HEK293 (cell line): ENCODE data around the gene CEP104.
"Not testable (repeated sequence)": the region's sequence is repeated elsewhere in the genome, so short reads cannot be mapped to it uniquely, and the experiment has no call there.

Experiments used
- CTCF ChIP-seq: fragments of 450-650 bp; formaldehyde crosslinking; IDR thresholded peaks from 2 replicates; pipeline ENCODE4 v1.5.1; 2016; ENCODE audit warnings: missing biosample characterization, missing genetic modification characterization
- HOXA7 ChIP-seq: sonication (generic); formaldehyde crosslinking; IDR thresholded peaks from 2 replicates; pipeline ENCODE4 v1.8.1; 2022; ENCODE audit warnings: missing genetic modification reagents, borderline replicate concordance
- KLF16 ChIP-seq: fragments of 450-650 bp; formaldehyde crosslinking; IDR thresholded peaks from 2 replicates; pipeline ENCODE4 v1.5.1; 2017; ENCODE audit warnings: missing biosample characterization, missing genetic modification characterization
- TCF7L2 ChIP-seq: IDR thresholded peaks from 2 replicates; pipeline ENCODE4 v1.6.1; 2011; ENCODE audit warnings: low read depth, mild to moderate bottlenecking, inconsistent platforms, low read length, moderate library complexity, borderline replicate concordance
- ZFP3 ChIP-seq: fragments of 450-650 bp; formaldehyde crosslinking; IDR thresholded peaks from 2 replicates; pipeline ENCODE4 v1.5.1; 2016; ENCODE audit warnings: low read depth, missing biosample characterization, missing genetic modification characterization
- ZNF416 ChIP-seq: fragments of 450-650 bp; formaldehyde crosslinking; IDR thresholded peaks from 2 replicates; pipeline ENCODE4 v1.5.1; 2016; ENCODE audit warnings: missing biosample characterization, missing genetic modification characterization
- ZNF530 ChIP-seq: fragments of 450-650 bp; formaldehyde crosslinking; IDR thresholded peaks from 2 replicates; pipeline ENCODE4 v1.5.1; 2016; ENCODE audit warnings: low read depth, missing biosample characterization, missing genetic modification characterization
- ZNF544 ChIP-seq: fragments of 450-650 bp; formaldehyde crosslinking; IDR thresholded peaks from 2 replicates; pipeline ENCODE4 v1.5.0; 2017; ENCODE audit warnings: missing biosample characterization, missing genetic modification characterization
- ZNF558 ChIP-seq: fragments of 450-650 bp; formaldehyde crosslinking; IDR thresholded peaks from 2 replicates; pipeline ENCODE4 v1.5.1; 2016; ENCODE audit warnings: missing biosample characterization, missing genetic modification characterization
- ZNF658 ChIP-seq: fragments of 450-650 bp; formaldehyde crosslinking; IDR thresholded peaks from 2 replicates; pipeline ENCODE4; 2016; ENCODE audit warnings: missing biosample characterization, missing genetic modification characterization
- TF ChIP-seq, protein P1 (sequence below): fragments of 450-650 bp; formaldehyde crosslinking; conservative IDR thresholded peaks from 2 replicates; pipeline ENCODE4 v1.5.1; 2016; ENCODE audit warnings: low read depth, missing biosample characterization, missing genetic modification characterization

GRCh38 chr1:3810149-3810761 is 46.8 kb downstream of the CEP104 start:
- TF ChIP-seq CTCF (tag by site-specific recombination); ZFP3; ZNF530 (tag by site-specific recombination); ZNF416 (tag by site-specific recombination); ZNF558 (tag by site-specific recombination); TCF7L2; HOXA7 (CRISPR knock-in tag); KLF16 (tag by site-specific recombination); ZNF544; ZNF658: not testable (repeated sequence)
- TF ChIP-seq, protein P1, sequence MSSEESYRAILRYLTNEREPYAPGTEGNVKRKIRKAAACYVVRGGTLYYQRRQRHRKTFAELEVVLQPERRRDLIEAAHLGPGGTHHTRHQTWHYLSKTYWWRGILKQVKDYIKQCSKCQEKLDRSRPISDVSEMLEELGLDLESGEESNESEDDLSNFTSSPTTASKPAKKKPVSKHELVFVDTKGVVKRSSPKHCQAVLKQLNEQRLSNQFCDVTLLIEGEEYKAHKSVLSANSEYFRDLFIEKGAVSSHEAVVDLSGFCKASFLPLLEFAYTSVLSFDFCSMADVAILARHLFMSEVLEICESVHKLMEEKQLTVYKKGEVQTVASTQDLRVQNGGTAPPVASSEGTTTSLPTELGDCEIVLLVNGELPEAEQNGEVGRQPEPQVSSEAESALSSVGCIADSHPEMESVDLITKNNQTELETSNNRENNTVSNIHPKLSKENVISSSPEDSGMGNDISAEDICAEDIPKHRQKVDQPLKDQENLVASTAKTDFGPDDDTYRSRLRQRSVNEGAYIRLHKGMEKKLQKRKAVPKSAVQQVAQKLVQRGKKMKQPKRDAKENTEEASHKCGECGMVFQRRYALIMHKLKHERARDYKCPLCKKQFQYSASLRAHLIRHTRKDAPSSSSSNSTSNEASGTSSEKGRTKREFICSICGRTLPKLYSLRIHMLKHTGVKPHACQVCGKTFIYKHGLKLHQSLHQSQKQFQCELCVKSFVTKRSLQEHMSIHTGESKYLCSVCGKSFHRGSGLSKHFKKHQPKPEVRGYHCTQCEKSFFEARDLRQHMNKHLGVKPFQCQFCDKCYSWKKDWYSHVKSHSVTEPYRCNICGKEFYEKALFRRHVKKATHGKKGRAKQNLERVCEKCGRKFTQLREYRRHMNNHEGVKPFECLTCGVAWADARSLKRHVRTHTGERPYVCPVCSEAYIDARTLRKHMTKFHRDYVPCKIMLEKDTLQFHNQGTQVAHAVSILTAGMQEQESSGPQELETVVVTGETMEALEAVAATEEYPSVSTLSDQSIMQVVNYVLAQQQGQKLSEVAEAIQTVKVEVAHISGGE (tag by site-specific recombination) = not testable (repeated sequence)
